GM19467 (cell line): ENCODE results near the gene GALNT12.

Source experiments
- ATAC-seq: cut with Tn5 transposase; IDR thresholded peaks from one replicate; pipeline ENCODE4 v1.9.1; 2021; ENCODE audit warnings: mild to moderate bottlenecking, moderate library complexity; ENCODE audit not compliant: unreplicated experiment

Gene GALNT12

GRCh38 chr9:98801561-98801960 is 5.9 kb upstream of the GALNT12 start:
- no peak for ATAC-seq

GRCh38 chr9:98801969-98802371 is 5.5 kb upstream of the GALNT12 start:
- ATAC-seq: no peak

GRCh38 chr9:98804083-98804482 is 3.4 kb upstream of the GALNT12 start:
- no peak for ATAC-seq

GRCh38 chr9:98805506-98806272 is 1.8 kb upstream of the GALNT12 start:
- ATAC-seq: no peak

GRCh38 chr9:98806394-98807035 is 955 bp upstream of the GALNT12 start:
- ATAC-seq: no peak

GRCh38 chr9:98807814-98808195 is 335 bp downstream of the GALNT12 start:
- no peak for ATAC-seq

- ATAC-seq: no peak
These were observed 943 bp downstream of the GALNT12 start for GRCh38 chr9:98808411-98808815.

GRCh38 chr9:98808875-98809274 is 1.4 kb downstream of the GALNT12 start:
- no peak for ATAC-seq

- no peak for ATAC-seq
These were observed 2.0 kb downstream of the GALNT12 start for GRCh38 chr9:98809311-98810101.

GRCh38 chr9:98810102-98810842 is 2.8 kb downstream of the GALNT12 start:
- no peak for ATAC-seq

GRCh38 chr9:98811051-98811650 is 3.7 kb downstream of the GALNT12 start:
- no peak for ATAC-seq

GRCh38 chr9:98815391-98815951 is 8.0 kb downstream of the GALNT12 start:
- ATAC-seq: no peak

- ATAC-seq: no peak
These were observed 11.3 kb downstream of the GALNT12 start for GRCh38 chr9:98818764-98819163.

- no peak for ATAC-seq
These were observed 11.8 kb downstream of the GALNT12 start for GRCh38 chr9:98819231-98819630.

GRCh38 chr9:98821831-98822230 is 14.4 kb downstream of the GALNT12 start:
- ATAC-seq: no peak

- ATAC-seq: no peak
These were observed 15.2 kb downstream of the GALNT12 start for GRCh38 chr9:98822661-98823060.

GRCh38 chr9:98823666-98824334 is 16.3 kb downstream of the GALNT12 start:
- ATAC-seq: no peak

GRCh38 chr9:98825414-98825813 is 17.9 kb downstream of the GALNT12 start:
- no peak for ATAC-seq

GRCh38 chr9:98826716-98827115 is 19.2 kb downstream of the GALNT12 start:
- no peak for ATAC-seq

GRCh38 chr9:98829766-98830165 is 22.3 kb downstream of the GALNT12 start:
- no peak for ATAC-seq
